ENCODE data around the gene ITGAE.

ITGAE gene

GRCh38 chr17:3690094-3690715 lies 110.8 kb downstream of the ITGAE start:
- FAIRE-seq = no peak

- no peak for FAIRE-seq
These were observed 111.5 kb downstream of the ITGAE start for GRCh38 chr17:3689262-3690093.

- FAIRE-seq = no peak
These were observed 112.1 kb downstream of the ITGAE start for GRCh38 chr17:3688852-3689261.

- FAIRE-seq = no peak
These were observed 112.9 kb downstream of the ITGAE start for GRCh38 chr17:3688027-3688553.

- no peak for FAIRE-seq
These were observed 115.8 kb downstream of the ITGAE start for GRCh38 chr17:3685174-3685573.

- FAIRE-seq = no peak
These were observed 117.9 kb downstream of the ITGAE start for GRCh38 chr17:3683054-3683511.

- no peak for FAIRE-seq
These were observed 119.0 kb downstream of the ITGAE start for GRCh38 chr17:3682033-3682432.

GRCh38 chr17:3681565-3681964 lies 119.4 kb downstream of the ITGAE start:
- FAIRE-seq = no peak

- no peak for FAIRE-seq
These were observed 119.9 kb downstream of the ITGAE start for GRCh38 chr17:3681057-3681456.

GRCh38 chr17:3679531-3680126 lies 121.4 kb downstream of the ITGAE start:
- FAIRE-seq = no peak

- FAIRE-seq = no peak
These were observed 122.0 kb downstream of the ITGAE start for GRCh38 chr17:3678821-3679530.

GRCh38 chr17:3678095-3678820 lies 122.7 kb downstream of the ITGAE start:
- no peak for FAIRE-seq

GRCh38 chr17:3675886-3676285 lies 125.1 kb downstream of the ITGAE start:
- no peak for FAIRE-seq

- FAIRE-seq = no peak
These were observed 128.4 kb downstream of the ITGAE start for GRCh38 chr17:3672571-3672970.

GRCh38 chr17:3669548-3669947 lies 131.4 kb downstream of the ITGAE start:
- FAIRE-seq = no peak

- no peak for FAIRE-seq
These were observed 132.0 kb downstream of the ITGAE start for GRCh38 chr17:3669085-3669347.

GRCh38 chr17:3668279-3669084 lies 132.5 kb downstream of the ITGAE start, which contains the start of the genes EMC6 and TAX1BP3:
Gene EMC6, plus strand, starts transcription at chr17:3668812. Its CDS starts 335 bp downstream, at chr17:3669147.
Gene TAX1BP3, minus strand, starts transcription at chr17:3668578. Its CDS starts 52 bp downstream, at chr17:3668526.
- FAIRE-seq = peak; percentile 56

GRCh38 chr17:3667366-3668278 lies 133.4 kb downstream of the ITGAE start:
- FAIRE-seq = no peak

- no peak for FAIRE-seq
These were observed 134.5 kb downstream of the ITGAE start for GRCh38 chr17:3666516-3666915.

GRCh38 chr17:3665834-3666233 lies 135.2 kb downstream of the ITGAE start:
- FAIRE-seq = no peak
